Liver (tissue), 3 donors: ENCODE results near the gene TH.

Experiments used
- EGR1 ChIP-seq, 2 donors: IDR thresholded peaks; 2 replicates each; pipeline ENCODE4 v1.6.1; 2016 to 2018; ENCODE audit warnings: antibody characterized with exemption in 2 of 2, low read depth in 2 of 2
- GABPA ChIP-seq, 2 donors: IDR thresholded peaks in 1 of 2; conservative IDR thresholded peaks in 1 of 2; 2 replicates each; pipeline ENCODE4 v1.6.1; 2016; ENCODE audit warnings: antibody characterized with exemption in 2 of 2, mild to moderate bottlenecking in 1 of 2, moderate library complexity in 1 of 2
- HNF4A ChIP-seq, 2 donors: conservative IDR thresholded peaks; 2 replicates each; pipeline ENCODE4 v1.6.1; 2016; ENCODE audit warnings: antibody characterized with exemption in 2 of 2, mild to moderate bottlenecking in 2 of 2
- JUND ChIP-seq, 2 donors: IDR thresholded peaks; 2 replicates each; pipeline ENCODE4 v1.6.1; 2016; ENCODE audit warnings: antibody characterized with exemption in 2 of 2
- RAD21 ChIP-seq, 2 donors: IDR thresholded peaks; 2 replicates each; pipeline ENCODE4 v1.6.1; 2016; ENCODE audit warnings: antibody characterized with exemption in 2 of 2, mild to moderate bottlenecking in 2 of 2
- RXRA ChIP-seq, 2 donors: IDR thresholded peaks; 2 replicates each; pipeline ENCODE4 v1.6.1; 2017 to 2018; ENCODE audit warnings: antibody characterized with exemption in 2 of 2, mild to moderate bottlenecking in 1 of 2
- SP1 ChIP-seq: IDR thresholded peaks from 2 replicates; pipeline ENCODE4 v1.6.1; 2018; ENCODE audit warnings: antibody characterized with exemption, mild to moderate bottlenecking
- TAF1 ChIP-seq: conservative IDR thresholded peaks from 2 replicates; pipeline ENCODE4 v1.6.1; 2016; ENCODE audit warnings: antibody characterized with exemption, mild to moderate bottlenecking
- YY1 ChIP-seq: IDR thresholded peaks from 2 replicates; pipeline ENCODE4 v1.6.1; 2016; ENCODE audit warnings: antibody characterized with exemption, mild to moderate bottlenecking
- TF ChIP-seq, protein P1 (sequence below): fragments of 150-350 bp; IDR thresholded peaks from 2 replicates; pipeline ENCODE4 v1.5.1; 2017; ENCODE audit warnings: improper control_type of control experiment, low read depth, low read length; ENCODE audit not compliant: missing input control
- TF ChIP-seq, protein P2 (sequence below): IDR thresholded peaks from 2 replicates; pipeline ENCODE4 v1.6.1; 2016; ENCODE audit warnings: antibody characterized with exemption
- TF ChIP-seq, protein P3 (sequence below): IDR thresholded peaks from 2 replicates; pipeline ENCODE4 v1.6.1; 2016; ENCODE audit warnings: antibody characterized with exemption, mild to moderate bottlenecking
- TF ChIP-seq, protein P4 (sequence below): IDR thresholded peaks from 2 replicates; pipeline ENCODE4 v1.6.1; 2016; ENCODE audit warnings: antibody characterized with exemption
- donor health status: healthy.
- donor health status: healthy.

DNA sequence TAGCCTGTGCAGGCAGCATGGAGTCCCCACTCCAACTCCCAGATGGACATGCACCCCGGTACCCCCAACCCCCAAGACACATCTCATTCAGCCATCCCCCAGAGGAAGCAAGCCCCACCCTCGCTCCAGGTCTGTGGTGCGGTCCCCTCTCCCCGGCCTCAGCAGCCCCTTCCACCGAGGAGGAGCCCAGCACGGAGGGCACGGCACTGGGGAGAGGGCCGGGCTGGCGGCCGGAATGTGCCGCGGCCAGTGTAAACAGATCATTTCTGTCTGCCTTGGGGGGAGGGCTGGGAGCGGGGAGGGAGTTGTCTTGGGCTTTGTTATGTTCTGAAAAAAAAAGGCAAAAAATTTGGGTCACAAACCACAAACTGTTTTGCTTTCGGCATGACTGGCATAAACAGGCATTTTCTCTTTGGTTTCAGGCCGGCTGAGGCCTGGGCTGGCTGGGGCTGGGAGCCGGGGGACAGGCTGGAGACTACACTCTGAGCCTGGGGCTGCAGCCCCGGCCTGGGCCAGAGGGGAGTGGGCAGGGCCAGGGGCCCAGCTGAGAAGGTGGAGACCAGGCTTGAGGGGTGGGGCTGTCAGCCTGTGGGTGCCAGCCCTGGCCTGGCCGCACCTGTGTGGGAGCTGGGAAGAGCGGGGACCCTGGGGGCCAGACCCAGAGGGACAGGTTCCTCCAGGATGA is 49.3 kb downstream of the TH start:
- no peak for TF ChIP-seq RXRA (IDR thresholded peaks at IDR 0.05)
- no peak for TF ChIP-seq RAD21 (IDR thresholded peaks at IDR 0.05)
- TF ChIP-seq, protein P1, sequence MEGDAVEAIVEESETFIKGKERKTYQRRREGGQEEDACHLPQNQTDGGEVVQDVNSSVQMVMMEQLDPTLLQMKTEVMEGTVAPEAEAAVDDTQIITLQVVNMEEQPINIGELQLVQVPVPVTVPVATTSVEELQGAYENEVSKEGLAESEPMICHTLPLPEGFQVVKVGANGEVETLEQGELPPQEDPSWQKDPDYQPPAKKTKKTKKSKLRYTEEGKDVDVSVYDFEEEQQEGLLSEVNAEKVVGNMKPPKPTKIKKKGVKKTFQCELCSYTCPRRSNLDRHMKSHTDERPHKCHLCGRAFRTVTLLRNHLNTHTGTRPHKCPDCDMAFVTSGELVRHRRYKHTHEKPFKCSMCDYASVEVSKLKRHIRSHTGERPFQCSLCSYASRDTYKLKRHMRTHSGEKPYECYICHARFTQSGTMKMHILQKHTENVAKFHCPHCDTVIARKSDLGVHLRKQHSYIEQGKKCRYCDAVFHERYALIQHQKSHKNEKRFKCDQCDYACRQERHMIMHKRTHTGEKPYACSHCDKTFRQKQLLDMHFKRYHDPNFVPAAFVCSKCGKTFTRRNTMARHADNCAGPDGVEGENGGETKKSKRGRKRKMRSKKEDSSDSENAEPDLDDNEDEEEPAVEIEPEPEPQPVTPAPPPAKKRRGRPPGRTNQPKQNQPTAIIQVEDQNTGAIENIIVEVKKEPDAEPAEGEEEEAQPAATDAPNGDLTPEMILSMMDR, result no peak
- no peak for TF ChIP-seq GABPA (IDR thresholded peaks at IDR 0.05 in 1 of 2, conservative IDR thresholded peaks at IDR 0.05 in 1 of 2)
- TF ChIP-seq, protein P2, sequence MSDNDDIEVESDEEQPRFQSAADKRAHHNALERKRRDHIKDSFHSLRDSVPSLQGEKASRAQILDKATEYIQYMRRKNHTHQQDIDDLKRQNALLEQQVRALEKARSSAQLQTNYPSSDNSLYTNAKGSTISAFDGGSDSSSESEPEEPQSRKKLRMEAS, result no peak
- TF ChIP-seq, protein P3, sequence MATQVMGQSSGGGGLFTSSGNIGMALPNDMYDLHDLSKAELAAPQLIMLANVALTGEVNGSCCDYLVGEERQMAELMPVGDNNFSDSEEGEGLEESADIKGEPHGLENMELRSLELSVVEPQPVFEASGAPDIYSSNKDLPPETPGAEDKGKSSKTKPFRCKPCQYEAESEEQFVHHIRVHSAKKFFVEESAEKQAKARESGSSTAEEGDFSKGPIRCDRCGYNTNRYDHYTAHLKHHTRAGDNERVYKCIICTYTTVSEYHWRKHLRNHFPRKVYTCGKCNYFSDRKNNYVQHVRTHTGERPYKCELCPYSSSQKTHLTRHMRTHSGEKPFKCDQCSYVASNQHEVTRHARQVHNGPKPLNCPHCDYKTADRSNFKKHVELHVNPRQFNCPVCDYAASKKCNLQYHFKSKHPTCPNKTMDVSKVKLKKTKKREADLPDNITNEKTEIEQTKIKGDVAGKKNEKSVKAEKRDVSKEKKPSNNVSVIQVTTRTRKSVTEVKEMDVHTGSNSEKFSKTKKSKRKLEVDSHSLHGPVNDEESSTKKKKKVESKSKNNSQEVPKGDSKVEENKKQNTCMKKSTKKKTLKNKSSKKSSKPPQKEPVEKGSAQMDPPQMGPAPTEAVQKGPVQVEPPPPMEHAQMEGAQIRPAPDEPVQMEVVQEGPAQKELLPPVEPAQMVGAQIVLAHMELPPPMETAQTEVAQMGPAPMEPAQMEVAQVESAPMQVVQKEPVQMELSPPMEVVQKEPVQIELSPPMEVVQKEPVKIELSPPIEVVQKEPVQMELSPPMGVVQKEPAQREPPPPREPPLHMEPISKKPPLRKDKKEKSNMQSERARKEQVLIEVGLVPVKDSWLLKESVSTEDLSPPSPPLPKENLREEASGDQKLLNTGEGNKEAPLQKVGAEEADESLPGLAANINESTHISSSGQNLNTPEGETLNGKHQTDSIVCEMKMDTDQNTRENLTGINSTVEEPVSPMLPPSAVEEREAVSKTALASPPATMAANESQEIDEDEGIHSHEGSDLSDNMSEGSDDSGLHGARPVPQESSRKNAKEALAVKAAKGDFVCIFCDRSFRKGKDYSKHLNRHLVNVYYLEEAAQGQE, result no peak
- TF ChIP-seq YY1, result no peak
- no peak for TF ChIP-seq JUND (IDR thresholded peaks at IDR 0.05)
- TF ChIP-seq HNF4A (conservative IDR thresholded peaks at IDR 0.05), result no peak
- no peak for TF ChIP-seq SP1
- no peak for TF ChIP-seq TAF1
- no peak for TF ChIP-seq EGR1 (IDR thresholded peaks at IDR 0.05; ENCODE audit: low read depth in 2 of 2)
- TF ChIP-seq, protein P4, sequence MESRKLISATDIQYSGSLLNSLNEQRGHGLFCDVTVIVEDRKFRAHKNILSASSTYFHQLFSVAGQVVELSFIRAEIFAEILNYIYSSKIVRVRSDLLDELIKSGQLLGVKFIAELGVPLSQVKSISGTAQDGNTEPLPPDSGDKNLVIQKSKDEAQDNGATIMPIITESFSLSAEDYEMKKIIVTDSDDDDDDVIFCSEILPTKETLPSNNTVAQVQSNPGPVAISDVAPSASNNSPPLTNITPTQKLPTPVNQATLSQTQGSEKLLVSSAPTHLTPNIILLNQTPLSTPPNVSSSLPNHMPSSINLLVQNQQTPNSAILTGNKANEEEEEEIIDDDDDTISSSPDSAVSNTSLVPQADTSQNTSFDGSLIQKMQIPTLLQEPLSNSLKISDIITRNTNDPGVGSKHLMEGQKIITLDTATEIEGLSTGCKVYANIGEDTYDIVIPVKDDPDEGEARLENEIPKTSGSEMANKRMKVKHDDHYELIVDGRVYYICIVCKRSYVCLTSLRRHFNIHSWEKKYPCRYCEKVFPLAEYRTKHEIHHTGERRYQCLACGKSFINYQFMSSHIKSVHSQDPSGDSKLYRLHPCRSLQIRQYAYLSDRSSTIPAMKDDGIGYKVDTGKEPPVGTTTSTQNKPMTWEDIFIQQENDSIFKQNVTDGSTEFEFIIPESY, result no peak
